GM12801 (cell line): ENCODE measurements around the gene TBC1D22B.
A peak's percentile ranks its signal among the peaks of the same experiment; 100 is the strongest.

Source experiments
- TF ChIP-seq, protein P1 (sequence below): IDR thresholded peaks from one replicate; pipeline ENCODE4 v1.5.1; 2011; ENCODE audit warnings: control low read depth; ENCODE audit not compliant: insufficient read length; ENCODE audit errors: extremely low read depth

The TBC1D22B gene

GRCh38 chr6:37257634-37258404 is at the start of gene TBC1D22B, which contains the start of gene TMEM217:
Gene TBC1D22B, plus strand, starts transcription at chr6:37257772. Its CDS starts 146 bp downstream, at chr6:37257918.
Gene TMEM217, minus strand, starts transcription at chr6:37258144. Its CDS starts 39,114 bp downstream, at chr6:37219030.
- TF ChIP-seq, protein P1, sequence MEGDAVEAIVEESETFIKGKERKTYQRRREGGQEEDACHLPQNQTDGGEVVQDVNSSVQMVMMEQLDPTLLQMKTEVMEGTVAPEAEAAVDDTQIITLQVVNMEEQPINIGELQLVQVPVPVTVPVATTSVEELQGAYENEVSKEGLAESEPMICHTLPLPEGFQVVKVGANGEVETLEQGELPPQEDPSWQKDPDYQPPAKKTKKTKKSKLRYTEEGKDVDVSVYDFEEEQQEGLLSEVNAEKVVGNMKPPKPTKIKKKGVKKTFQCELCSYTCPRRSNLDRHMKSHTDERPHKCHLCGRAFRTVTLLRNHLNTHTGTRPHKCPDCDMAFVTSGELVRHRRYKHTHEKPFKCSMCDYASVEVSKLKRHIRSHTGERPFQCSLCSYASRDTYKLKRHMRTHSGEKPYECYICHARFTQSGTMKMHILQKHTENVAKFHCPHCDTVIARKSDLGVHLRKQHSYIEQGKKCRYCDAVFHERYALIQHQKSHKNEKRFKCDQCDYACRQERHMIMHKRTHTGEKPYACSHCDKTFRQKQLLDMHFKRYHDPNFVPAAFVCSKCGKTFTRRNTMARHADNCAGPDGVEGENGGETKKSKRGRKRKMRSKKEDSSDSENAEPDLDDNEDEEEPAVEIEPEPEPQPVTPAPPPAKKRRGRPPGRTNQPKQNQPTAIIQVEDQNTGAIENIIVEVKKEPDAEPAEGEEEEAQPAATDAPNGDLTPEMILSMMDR: no peak

- TF ChIP-seq, protein P1: peak; percentile 61
These were observed 49.6 kb upstream of the TBC1D22B start for GRCh38 chr6:37207903-37208456.

DNA sequence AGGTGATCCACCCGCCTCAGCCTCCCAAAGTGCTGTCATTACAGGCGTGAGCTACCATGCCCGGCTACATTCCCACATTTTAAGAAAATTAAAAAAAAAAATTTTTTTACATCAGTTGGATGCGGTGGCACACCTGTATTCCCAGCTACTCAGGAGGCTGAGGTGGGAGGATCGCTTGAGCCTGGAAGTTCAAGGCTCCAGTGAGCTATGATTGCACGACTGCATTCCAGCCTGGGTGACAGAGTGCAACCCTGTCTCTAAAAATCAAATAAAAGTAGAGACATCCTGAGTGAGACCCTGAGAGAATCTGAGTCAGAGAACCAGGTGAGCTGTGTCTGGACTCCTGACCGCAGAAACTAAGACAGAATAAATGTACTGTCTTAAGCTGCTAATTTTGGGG is 48.8 kb upstream of the TBC1D22B start:
- TF ChIP-seq, protein P1: no peak

DNA sequence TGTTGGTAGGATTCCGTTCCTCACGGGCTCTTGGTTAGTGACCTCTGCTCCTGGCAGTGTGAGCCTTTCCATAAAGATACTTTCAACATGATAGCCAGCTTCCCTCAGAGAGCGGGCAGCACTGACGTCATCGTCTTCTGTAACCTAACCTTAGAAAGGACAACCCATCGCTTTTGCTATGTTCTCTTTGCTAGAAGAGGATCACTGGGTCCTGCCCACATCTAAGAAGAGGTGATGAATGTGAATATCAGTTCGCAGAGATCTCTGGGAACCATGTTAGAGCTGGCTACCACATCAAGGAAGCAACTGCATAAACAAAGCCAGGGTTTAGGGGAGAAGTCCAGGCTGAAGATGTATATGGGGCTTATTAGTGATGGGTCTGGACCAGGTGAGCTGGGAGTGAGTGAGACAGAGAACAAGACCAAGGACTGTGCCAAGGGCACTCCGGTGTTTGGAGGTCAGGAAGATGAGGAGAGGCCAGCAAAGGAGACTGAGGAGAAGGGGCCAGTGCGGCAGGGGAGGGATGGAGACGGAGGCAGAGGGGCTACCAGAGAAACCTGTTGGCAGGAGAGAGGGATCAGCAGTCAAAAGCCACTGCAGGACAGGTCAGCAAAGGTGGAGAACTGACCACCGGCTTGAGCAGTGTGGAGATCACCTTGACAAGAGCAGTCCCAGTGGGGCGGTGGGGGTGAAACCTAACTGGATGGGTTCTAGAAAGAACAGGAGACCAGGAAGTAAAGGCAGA is 47.9 kb upstream of the TBC1D22B start:
- TF ChIP-seq, protein P1: no peak

DNA sequence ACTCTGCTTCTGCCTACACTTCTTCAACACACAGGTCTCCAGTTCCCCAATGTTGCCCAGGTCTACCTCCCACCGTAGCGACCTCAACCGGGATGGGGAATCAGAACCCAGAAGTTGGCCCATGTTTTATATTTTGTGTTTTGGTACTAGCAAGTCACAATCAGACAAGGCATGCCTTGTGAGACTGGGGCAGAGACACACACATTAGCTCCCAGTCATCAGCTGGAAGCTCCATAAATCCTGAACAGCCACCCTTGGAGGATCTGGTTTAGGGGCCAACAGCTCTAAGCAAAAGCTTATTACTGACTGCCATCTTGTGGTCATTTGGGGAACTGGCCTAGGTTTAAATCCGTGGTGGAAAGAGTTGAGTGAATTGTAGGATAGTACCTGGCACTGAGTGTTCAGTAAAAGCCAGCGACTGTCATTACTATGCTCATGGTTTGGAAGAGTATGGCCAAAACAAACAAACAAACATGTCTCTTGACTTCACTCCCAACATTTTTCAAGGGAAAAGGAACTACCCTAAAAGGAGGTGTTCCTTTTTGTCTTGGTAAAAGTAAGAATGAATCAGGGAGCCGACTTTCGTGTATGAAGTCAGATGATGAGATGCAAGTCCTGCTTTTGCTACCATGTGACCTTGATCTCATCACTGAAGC is 47.1 kb upstream of the TBC1D22B start:
- TF ChIP-seq, protein P1: peak; percentile 81

- TF ChIP-seq, protein P1: no peak
These were observed 45.3 kb upstream of the TBC1D22B start for GRCh38 chr6:37212268-37212667.

- TF ChIP-seq, protein P1: no peak
These were observed 39.5 kb upstream of the TBC1D22B start for GRCh38 chr6:37218061-37218460.
